Epidermal melanocyte (primary cell): ENCODE measurements around the gene RELT.

Experiments
- DNase-seq: peaks from one replicate; pipeline ENCODE4 v3.0.0; 2011; ENCODE audit warnings: low spot score; ENCODE audit not compliant: insufficient read length

Gene RELT

GRCh38 chr11:73376160-73376802, at the start of gene RELT:
TSS of gene RELT (plus strand) at chr11:73376399. CDS start at chr11:73389137, 12,738 bp downstream.
- peak; percentile 94 for DNase-seq

GRCh38 chr11:73326929-73327811, 49.0 kb upstream of the RELT start:
- no peak for DNase-seq

GRCh38 chr11:73327812-73328364, 48.3 kb upstream of the RELT start:
- no peak for DNase-seq

- no peak for DNase-seq
These were observed 45.6 kb upstream of the RELT start for GRCh38 chr11:73330569-73331093.

GRCh38 chr11:73331138-73331916, 44.9 kb upstream of the RELT start:
- DNase-seq: peak; percentile 43

GRCh38 chr11:73333173-73333572, 43.0 kb upstream of the RELT start:
- no peak for DNase-seq

GRCh38 chr11:73333640-73334383, 42.4 kb upstream of the RELT start:
- DNase-seq: no peak

GRCh38 chr11:73334384-73335203, 41.6 kb upstream of the RELT start:
- no peak for DNase-seq

- peak; percentile 94 for DNase-seq
These were observed 40.8 kb upstream of the RELT start for GRCh38 chr11:73335204-73335923.

GRCh38 chr11:73337846-73338245, 38.4 kb upstream of the RELT start:
- DNase-seq: no peak

- DNase-seq: no peak
These were observed 37.9 kb upstream of the RELT start for GRCh38 chr11:73338279-73338678.

GRCh38 chr11:73340164-73340563, 36.0 kb upstream of the RELT start:
- no peak for DNase-seq

- DNase-seq: no peak
These were observed 33.6 kb upstream of the RELT start for GRCh38 chr11:73342633-73343032.

GRCh38 chr11:73343076-73343873, 32.9 kb upstream of the RELT start:
- DNase-seq: no peak

- DNase-seq: no peak
These were observed 32.0 kb upstream of the RELT start for GRCh38 chr11:73344191-73344607.

GRCh38 chr11:73345481-73346160, 30.6 kb upstream of the RELT start:
- DNase-seq: no peak

- DNase-seq: no peak
These were observed 29.8 kb upstream of the RELT start for GRCh38 chr11:73346186-73346935.
